ENCODE results near the gene DDX5.

DDX5 gene

GRCh38 chr17:64506201-64506575, at the start of gene DDX5:
Gene DDX5 (minus strand): TSS chr17:64506289. CDS start chr17:64506119, 170 bp downstream.
- peak; percentile 99 for DNase-seq

DNA sequence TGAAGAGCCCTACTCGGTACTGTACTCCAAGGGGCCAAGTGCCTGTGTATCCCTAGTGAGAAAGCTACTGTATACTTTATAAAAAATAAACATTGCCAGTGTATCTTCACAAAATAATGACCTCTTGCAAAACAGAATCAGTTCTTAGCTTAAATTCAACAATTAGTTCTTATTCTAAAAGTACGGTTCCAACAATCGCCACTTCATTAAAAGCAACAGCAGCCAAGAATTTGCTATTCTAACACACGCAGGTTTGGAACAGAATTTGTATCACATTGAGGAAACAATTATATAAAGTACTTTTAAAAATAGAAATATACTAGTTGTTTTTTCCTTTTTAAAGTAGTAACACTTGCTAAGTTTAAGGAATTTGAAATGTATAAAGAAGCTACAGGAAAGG, 49.2 kb upstream of the DDX5 start:
- DNase-seq = no peak

- no peak for DNase-seq
Measured at GRCh38 chr17:64554028-64554637, 48.0 kb upstream of the DDX5 start.

GRCh38 chr17:64551461-64551860, 45.4 kb upstream of the DDX5 start:
- DNase-seq = no peak

GRCh38 chr17:64547319-64547718, 41.2 kb upstream of the DDX5 start:
- DNase-seq = no peak

DNA sequence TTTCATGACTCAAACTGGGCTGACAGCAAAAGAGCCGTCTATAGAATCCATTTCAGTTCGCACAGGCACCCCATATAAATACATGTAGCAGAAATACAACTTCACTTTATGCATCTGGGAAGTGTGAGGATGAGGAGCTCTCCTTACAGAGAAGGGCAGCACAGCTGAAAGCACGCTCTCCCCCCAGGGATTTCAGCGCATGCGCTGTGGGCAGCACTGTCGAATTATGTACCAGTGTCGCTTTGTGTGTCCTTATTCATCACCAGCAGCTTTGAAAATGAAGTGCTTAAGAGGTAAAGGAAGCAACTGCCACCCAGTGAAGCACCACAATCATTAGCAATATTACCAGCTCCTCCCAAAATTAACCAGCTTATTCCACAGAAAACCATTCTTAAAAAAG, 40.6 kb upstream of the DDX5 start:
- no peak for DNase-seq

DNA sequence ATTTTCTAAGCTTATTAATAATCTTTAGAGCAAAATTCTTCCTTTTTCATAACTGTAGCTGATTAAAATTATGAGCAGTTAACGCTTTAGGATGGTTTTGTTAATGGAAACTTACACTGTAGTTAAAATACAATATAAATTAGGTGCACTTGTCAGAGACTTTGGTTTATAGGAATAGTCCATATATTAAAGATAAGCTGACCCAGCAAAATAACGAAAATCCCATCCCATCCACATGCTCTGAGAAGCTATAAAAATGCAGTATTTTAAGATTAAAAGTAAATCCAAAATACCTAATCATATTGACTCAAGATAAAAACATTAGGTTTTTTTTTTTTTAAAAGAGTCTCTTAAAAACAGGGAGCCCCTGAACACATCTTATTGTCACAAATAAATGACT, 38.7 kb upstream of the DDX5 start:
- DNase-seq = no peak

GRCh38 chr17:64540118-64540776, 34.2 kb upstream of the DDX5 start:
- DNase-seq = no peak

DNA sequence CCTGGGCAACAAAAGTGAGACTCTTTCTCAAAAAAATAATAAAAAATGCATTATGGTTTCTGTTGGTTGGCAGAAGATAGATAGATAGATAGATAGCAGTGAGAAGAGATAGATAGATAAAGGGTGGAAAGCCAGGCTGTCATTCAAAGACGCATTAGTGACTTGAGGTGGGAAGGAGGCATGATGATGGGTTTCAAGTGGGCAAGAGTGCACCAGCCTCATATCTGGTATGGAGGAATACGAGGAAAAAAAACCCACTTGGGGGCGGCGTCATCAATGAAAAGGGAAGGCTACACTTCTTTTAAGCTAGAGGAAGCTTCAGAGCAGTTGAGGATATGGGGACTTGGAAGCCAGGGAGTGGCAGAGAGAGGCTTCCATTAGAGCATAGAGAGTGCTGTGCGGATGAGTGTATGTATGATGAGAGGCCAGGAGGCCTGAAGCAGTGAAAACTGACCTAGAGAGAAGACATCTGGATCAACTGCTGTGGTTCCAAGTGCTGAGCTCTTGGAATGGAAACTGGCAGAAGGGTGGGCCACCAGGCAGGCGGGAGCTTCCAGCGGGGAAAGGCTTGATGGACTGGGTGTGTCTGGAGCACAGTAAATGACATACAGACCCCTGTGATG, 32.5 kb upstream of the DDX5 start:
- no peak for DNase-seq

- no peak for DNase-seq
Measured at GRCh38 chr17:64537488-64537887, 31.4 kb upstream of the DDX5 start.

GRCh38 chr17:64536913-64537312, 30.8 kb upstream of the DDX5 start:
- no peak for DNase-seq

GRCh38 chr17:64535357-64535756, 29.3 kb upstream of the DDX5 start:
- no peak for DNase-seq

DNA sequence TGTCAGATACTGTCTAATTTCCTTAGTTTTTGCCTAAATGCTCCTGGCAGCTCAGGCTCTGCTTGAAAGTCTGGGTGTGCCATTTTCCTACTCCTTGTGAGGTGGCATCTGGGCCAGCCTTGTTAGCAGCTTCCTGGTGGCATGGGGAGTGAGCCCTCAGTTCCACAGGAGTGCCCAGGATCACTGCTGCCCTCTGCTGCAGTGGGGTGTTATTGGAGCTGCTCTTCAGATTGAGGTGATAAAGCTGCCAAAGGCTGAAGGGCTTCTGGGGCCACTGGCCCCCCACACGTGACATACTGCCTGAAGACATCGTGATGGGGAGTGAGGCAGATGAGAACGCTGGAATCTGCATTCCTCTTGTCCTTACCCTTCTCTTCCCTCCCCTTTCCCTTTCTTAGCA, 28.1 kb upstream of the DDX5 start:
- DNase-seq = no peak

DNA sequence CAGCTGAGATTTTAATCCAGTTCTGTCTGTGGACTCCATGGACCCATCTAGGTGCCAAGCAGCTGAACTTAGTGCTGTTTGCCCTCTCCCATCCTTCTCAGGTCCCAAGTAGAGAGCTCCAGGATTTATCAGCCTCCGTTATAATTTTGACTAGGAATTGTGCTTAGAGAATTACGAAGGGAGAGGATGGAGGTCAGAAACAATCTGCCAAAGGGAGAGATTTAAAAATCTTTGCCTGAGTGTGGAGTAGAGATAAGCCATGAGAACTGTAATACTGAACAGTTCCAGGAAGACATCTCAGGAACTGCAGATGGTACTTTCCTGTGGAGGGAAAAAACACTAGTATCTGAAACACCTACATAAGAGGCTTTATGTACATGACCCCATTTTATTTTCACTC, 27.7 kb upstream of the DDX5 start:
- DNase-seq = no peak

DNA sequence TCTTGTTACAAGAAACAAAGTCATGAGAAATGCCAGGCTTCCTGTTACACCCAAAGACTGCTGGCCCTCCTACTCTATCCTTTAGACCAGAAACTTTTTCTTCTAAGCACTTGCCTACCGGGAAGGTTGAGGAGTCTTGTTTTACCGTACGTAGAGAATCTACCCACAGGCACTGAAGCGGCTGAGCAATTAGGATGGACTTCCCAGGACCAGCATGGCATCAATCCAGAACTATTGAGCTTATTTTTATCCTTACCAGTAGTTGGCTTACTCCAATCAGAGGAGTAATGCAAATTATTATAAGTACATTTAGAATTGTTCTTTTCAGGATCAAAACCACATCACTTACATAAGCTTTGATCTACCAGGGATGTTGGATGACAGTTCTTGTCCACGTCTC, 26.3 kb upstream of the DDX5 start:
- no peak for DNase-seq

GRCh38 chr17:64531955-64532371, 25.9 kb upstream of the DDX5 start:
- DNase-seq = no peak

DNA sequence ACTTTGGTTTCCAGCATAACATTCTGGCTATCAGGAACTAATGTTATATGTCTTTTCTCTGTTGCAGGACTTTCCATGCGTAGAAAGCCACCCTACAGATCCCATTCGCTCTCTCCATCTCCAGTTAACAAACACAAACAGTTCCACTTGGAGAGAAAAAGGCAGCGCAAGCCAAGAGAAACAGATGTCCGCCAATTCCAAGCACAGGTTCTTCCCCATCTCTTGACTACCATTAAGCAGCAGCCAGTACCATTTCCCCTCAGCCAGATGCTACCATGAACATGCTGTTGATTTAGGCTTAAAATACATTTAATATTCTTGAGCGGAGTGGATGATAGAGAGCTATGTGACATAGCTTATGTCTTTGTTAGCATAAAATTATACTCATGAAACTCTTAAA, 23.1 kb upstream of the DDX5 start:
- no peak for DNase-seq

DNA sequence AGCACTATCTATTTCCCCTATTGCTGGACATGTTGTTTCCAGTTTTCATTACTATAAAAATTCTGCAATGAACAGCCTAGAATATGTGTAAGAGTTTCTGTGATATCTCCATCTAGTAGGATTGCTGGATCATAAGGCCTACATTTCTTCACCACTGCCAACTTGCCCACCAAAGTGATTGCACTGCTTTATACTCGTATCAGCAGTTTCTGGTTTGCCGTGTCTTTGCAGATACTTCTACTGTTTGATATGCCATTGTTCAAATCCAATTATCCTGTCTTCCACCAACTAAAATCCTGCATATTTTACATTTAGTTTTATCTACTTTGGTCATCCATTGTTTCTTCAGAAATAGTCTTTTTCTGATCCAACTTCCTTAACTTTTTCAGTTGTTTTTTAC, 21.8 kb upstream of the DDX5 start:
- no peak for DNase-seq

DNA sequence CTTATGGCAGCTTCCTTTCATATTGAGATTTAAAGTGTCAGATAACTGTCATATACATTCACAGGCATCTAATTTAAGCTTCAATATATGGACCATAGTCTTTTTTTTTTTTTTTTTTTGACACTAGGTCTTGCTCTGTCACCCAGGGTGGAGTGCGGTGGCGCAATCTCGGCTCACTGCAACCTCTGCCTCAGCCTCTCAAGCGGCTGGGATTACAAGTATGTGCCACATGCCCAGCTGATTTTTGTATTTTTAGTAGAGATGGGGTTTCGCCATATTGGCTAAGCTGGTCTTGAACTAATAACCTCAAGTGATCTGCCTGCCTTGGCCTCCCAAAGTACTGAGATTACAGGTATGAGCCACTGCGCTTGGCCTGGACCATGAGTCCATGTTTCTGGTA, 14.3 kb upstream of the DDX5 start:
- no peak for DNase-seq

GRCh38 chr17:64519601-64520000, 13.5 kb upstream of the DDX5 start:
- DNase-seq = no peak

DNA sequence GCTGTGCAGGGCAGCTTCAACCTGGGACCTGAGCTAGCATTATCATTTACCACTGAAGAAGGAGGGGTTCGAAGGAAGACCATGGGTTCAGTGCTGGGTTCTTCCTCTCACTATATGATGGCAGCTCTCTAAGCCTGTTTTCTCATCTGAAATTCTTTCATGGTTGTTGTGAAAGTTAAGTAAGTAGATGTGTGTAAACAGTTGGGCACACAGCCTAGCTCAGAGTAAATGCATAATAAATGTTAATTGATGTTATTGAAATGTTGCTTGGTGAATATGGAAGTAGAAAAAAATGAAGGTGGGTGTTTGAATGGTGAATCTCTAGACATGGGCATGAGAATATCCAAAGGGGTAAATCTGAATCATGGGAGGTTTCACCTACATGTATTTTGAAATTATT, 9.7 kb upstream of the DDX5 start:
- no peak for DNase-seq

GRCh38 chr17:64515419-64515818, 9.3 kb upstream of the DDX5 start:
- DNase-seq = no peak

GRCh38 chr17:64509179-64509578, 3.1 kb upstream of the DDX5 start:
- no peak for DNase-seq

DNA sequence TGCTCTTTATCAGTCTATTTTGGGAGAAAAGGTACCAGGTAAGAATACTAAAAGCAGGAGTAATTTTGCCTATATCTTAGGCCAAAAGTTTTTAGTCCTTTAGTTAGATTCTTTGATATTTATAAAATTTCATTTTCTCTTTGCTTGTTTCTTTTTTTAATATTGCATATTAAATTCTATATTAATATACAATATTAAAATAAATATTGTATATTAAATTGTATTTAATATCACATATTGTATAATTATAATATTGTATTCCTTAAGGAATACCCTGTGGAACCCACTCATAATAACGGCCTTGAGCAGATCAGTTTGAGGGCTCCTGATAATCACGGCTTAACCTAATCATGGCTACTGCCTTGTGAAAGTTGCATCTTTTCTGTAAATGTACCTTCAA, 2.6 kb upstream of the DDX5 start:
- no peak for DNase-seq

DNA sequence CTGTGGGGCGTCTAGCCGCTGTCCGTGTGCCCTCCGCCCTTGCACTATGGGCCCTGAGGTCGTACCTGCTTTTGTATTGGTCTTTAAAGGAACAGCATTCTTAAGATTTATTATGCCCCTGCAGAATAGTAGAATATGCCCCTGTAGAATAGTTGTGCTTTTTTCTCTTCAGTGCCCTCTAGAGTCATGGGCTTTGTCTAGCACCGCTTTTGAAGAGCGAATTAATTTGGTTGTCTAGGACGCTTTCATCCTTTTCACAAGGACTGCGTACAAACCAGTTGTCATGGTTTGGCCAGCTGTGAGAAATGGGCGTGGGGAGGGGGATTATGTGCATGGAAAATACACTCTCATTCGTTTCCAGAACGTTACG, 1.3 kb upstream of the DDX5 start:
- peak; percentile 61 for DNase-seq

All from activated CD8-positive, alpha-beta memory T cell treated with anti-CD3 and anti-CD28 coated beads for 24 hours (primary cell).